GM18519 (cell line): Measurements from ENCODE around the gene GALNT15.

Experiments
- ATAC-seq: cut with Tn5 transposase; IDR thresholded peaks from one replicate; pipeline ENCODE4 v1.9.1; 2021; ENCODE audit warnings: mild to moderate bottlenecking, moderate library complexity; ENCODE audit not compliant: unreplicated experiment, low FRiP score

The GALNT15 gene

GRCh38 chr3:16216373-16216935 lies 42.0 kb downstream of the GALNT15 start:
- no peak for ATAC-seq

DNA sequence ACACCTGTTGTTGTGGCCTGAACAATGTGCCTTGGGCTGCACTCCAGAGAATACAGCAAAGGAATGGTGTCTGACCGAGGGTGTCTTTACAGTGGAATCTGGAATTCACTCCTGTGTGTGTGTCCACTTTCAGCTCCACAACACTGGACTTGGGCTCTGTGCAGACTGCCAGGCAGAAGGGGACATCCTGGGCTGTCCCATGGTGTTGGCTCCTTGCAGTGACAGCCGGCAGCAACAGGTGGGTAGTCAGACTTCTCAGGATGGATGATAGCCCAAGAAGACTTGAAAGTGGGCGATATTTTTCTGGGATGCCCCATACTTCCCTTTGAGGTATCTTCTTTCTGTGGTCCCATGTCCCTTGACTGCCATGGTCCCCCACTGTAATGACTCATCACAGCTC lies 45.3 kb downstream of the GALNT15 start:
- ATAC-seq = no peak

DNA sequence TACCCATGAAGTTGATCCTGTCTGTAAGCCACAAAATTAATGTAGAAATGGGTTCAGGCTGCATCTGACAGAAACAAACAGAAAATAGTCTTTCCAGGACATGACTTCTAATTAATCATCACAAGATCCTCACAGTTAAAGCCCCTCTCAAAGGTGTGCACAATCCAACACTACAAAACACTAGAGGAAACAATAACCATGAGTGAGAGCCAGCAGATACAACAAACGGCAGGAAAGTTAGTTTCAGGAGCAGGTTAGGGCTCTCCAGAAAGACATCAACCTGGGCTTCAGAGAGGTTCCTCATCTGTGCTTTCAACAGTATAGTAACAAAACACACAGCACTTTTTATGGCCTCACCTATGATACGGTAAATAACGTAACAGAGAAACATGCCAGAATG lies 47.5 kb downstream of the GALNT15 start:
- no peak for ATAC-seq

- ATAC-seq = no peak
These were observed 48.1 kb downstream of the GALNT15 start for GRCh38 chr3:16222547-16222946.

- no peak for ATAC-seq
These were observed 49.8 kb downstream of the GALNT15 start for GRCh38 chr3:16224325-16224724.

- ATAC-seq = no peak
These were observed 53.1 kb downstream of the GALNT15 start for GRCh38 chr3:16227566-16227965.

GRCh38 chr3:16229681-16230080 lies 55.2 kb downstream of the GALNT15 start:
- ATAC-seq = no peak

GRCh38 chr3:16231983-16232382 lies 57.5 kb downstream of the GALNT15 start:
- no peak for ATAC-seq

GRCh38 chr3:16233806-16234205 lies 59.3 kb downstream of the GALNT15 start:
- no peak for ATAC-seq

- ATAC-seq = no peak
These were observed 59.8 kb downstream of the GALNT15 start for GRCh38 chr3:16234281-16234680.

GRCh38 chr3:16236030-16236639 lies 61.7 kb downstream of the GALNT15 start:
- no peak for ATAC-seq

DNA sequence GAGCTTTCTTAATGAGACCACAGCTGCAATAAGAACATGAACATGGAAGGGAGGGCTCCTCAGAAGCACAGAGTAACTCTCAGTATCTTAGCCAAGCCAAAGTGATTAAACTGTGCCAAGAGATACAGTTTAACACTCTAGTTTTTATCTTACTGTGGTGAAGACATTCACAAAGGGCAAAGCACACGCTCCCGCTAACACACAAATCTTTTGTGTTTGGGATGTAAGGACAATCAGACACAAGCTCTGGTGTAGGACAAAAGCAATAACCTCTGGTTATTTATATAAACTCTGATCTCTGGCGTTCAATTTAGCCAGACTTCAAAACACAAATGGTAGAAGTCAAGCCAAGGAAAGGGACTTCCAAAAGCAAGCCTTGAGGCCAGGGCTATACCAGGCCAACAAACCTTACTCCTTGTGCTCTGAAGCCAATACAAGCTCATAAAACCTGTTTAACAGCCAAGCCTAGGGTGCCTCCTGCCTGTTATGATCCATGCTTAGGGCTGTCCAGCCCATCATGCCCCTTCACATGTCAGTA lies 62.4 kb downstream of the GALNT15 start:
- ATAC-seq = no peak

GRCh38 chr3:16239086-16239770 lies 64.7 kb downstream of the GALNT15 start:
- no peak for ATAC-seq

GRCh38 chr3:16239780-16240179 lies 65.3 kb downstream of the GALNT15 start:
- no peak for ATAC-seq

DNA sequence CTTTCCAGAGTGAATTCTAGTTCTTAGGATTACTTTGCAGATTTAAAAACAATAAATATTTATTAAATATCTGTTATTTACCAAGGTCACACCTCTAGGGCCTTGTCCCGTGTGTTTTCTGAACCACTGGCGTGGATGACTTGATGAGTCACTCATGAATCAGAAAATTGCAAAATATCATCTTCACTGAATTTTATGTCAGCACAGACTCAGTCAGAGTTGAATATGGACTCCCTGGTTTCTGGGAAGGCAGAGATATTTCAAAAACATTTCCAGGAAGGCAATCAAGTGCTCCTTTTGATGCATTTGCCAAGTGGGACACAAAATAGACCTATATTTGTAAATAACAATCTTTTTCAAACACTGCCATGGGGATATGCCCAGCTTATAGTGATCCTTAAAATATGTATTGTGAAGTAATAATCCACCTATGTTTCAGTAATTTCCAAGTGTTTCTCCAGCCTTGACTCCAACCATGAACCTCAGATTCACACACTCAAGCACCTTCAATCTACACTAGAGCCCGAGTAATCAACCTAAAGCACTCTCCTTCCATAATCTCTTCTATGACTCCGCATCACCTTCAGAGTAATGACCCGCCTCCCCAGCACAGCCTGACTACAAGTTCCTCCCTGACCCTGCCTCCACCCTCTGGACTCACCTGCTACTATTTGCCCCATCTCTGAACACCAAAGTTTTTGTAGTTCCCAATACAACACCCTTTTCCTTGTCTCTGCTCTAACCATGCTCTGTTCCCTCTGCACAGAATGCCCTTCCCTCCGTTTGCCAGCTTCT lies 65.9 kb downstream of the GALNT15 start:
- no peak for ATAC-seq

- no peak for ATAC-seq
These were observed 66.7 kb downstream of the GALNT15 start for GRCh38 chr3:16241225-16241624.

GRCh38 chr3:16242177-16242576 lies 67.7 kb downstream of the GALNT15 start:
- ATAC-seq = no peak

DNA sequence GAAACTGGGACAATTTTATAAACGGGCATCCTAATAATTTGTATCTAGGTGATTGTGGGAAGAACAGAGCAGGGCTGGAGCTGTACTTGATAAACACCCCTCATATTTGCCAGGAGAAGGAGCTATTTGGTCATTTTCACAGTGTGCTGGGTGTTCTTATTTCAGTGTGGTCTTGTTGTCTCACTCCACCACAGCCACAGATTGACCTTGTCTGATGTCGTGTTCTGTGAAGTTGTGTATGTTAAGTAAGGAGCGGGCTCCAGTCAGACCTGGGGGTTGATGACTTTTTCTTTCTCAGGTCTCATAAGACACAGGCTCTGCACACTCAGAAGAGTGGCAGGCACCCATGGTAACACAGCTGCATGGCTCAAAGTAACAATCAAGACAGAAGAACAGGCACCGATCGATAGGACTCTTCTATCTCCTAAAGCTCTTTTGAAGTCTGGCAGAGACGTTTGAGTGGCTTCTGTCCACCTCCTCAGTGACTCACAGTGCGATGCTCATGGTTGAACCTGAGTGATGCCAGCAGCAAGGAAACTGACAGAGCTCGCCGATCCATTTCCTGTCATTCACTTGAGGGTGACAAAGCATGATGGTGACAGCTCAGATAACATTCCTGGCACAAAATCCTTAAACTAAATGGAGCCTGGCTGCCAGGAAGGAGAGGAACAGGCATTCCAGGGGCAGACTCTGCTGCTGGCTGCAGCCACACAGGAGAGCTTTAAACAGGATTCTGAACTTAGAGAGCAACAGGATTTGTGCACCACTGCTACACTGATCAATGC lies 69.4 kb downstream of the GALNT15 start:
- no peak for ATAC-seq

- no peak for ATAC-seq
These were observed 71.1 kb downstream of the GALNT15 start for GRCh38 chr3:16245609-16246008.
